Astrocyte (in vitro differentiated cells and primary cell): ENCODE results near the gene KLHL8. TPM values are rescaled to one million over a fixed set of nuclear protein-coding genes. Genes with fewer than 3 reads are reported as not detected.

ENCODE experiments used
- DNase-seq: peaks from one replicate; pipeline ENCODE4 v3.0.0-alpha.2; 2010; ENCODE audit warnings: low read depth
- FAIRE-seq: peaks from 2 replicates; lab custom pipeline; 2011; peaks lifted over from hg19 to GRCh38; lab: Jason Lieb, UNC
- H2AFZ ChIP-seq: 2 replicates; pipeline ENCODE4 v1.6.0; 2012; ENCODE audit warnings: low read depth, low read length, inconsistent platforms
- H3K27ac ChIP-seq: 2 replicates; pipeline ENCODE4 v1.5.1; 2011; ENCODE audit warnings: low read depth, low read length, inconsistent platforms
- H3K27me3 ChIP-seq: 2 replicates; pipeline ENCODE4 v1.6.0; 2011; ENCODE audit warnings: low read length, inconsistent platforms; ENCODE audit not compliant: insufficient read depth
- H3K36me3 ChIP-seq: 2 replicates; pipeline ENCODE4 v1.5.1; 2011; ENCODE audit warnings: low read length, inconsistent platforms; ENCODE audit not compliant: insufficient read depth
- H3K4me1 ChIP-seq: 2 replicates; pipeline ENCODE4 v1.5.1; 2011; ENCODE audit warnings: low read length, inconsistent platforms; ENCODE audit not compliant: insufficient read depth
- H3K4me2 ChIP-seq: 2 replicates; pipeline ENCODE4 v1.6.0; 2012; ENCODE audit warnings: low read length, inconsistent platforms
- H3K4me3 ChIP-seq: 2 replicates; pipeline ENCODE4 v1.5.1; 2011; ENCODE audit warnings: low read depth, mild to moderate bottlenecking, low read length, inconsistent platforms; ENCODE audit not compliant: insufficient read depth
- H3K79me2 ChIP-seq: 2 replicates; pipeline ENCODE4 v1.6.0; 2012; ENCODE audit warnings: mild to moderate bottlenecking, low read length, inconsistent platforms; ENCODE audit not compliant: insufficient read depth
- H3K9ac ChIP-seq: 2 replicates; pipeline ENCODE4 v1.6.0; 2012; ENCODE audit warnings: mild to moderate bottlenecking, low read length, inconsistent platforms
- H3K9me3 ChIP-seq: 2 replicates; pipeline ENCODE4 v1.5.1; 2012; ENCODE audit warnings: low read depth, mild to moderate bottlenecking, low read length, inconsistent platforms; ENCODE audit not compliant: insufficient read depth
- H4K20me1 ChIP-seq: 2 replicates; pipeline ENCODE4 v1.6.0; 2012; ENCODE audit warnings: low read length, inconsistent platforms; ENCODE audit not compliant: insufficient read depth
- H3K27ac Mint-ChIP-seq: one replicate; pipeline ENCODE4 v1.8.0; 2021; ENCODE audit warnings: mild to moderate bottlenecking, mixed read lengths; ENCODE audit not compliant: unreplicated experiment
- H3K27me3 Mint-ChIP-seq: one replicate; pipeline ENCODE4 v1.8.0; 2021; ENCODE audit warnings: low read depth, mixed read lengths; ENCODE audit not compliant: unreplicated experiment
- H3K36me3 Mint-ChIP-seq: one replicate; pipeline ENCODE4 v1.8.0; 2021; ENCODE audit warnings: low read depth, mixed read lengths; ENCODE audit not compliant: unreplicated experiment
- H3K4me1 Mint-ChIP-seq: one replicate; pipeline ENCODE4 v1.8.0; 2021; ENCODE audit warnings: low read depth, mixed read lengths; ENCODE audit not compliant: unreplicated experiment
- H3K4me3 Mint-ChIP-seq: one replicate; pipeline ENCODE4 v1.8.0; 2021; ENCODE audit warnings: mild to moderate bottlenecking, moderate library complexity, mixed read lengths; ENCODE audit not compliant: unreplicated experiment
- H3K9me3 Mint-ChIP-seq: one replicate; pipeline ENCODE4 v1.8.0; 2021; ENCODE audit warnings: mild to moderate bottlenecking, mixed read lengths; ENCODE audit not compliant: unreplicated experiment
- CTCF ChIP-seq: IDR thresholded peaks from 2 replicates; pipeline ENCODE4 v1.5.1; 2011; ENCODE audit warnings: low read depth, mild to moderate bottlenecking, inconsistent platforms, low read length, moderate library complexity; ENCODE audit not compliant: insufficient read depth
- EZH2 ChIP-seq: IDR thresholded peaks from 2 replicates; pipeline ENCODE4 v1.6.1; 2012; ENCODE audit warnings: mild to moderate bottlenecking, low read length, inconsistent platforms; ENCODE audit not compliant: insufficient read depth
- total RNA-seq: library from RNA; stranded (reverse); gene quantifications from 2 replicates; pipeline ENCODE4 v1.2.1, GENCODE V29; 2021

KLHL8 gene
- total RNA-seq, 1 donor from 2014 or later = 11.8 TPM

- H3K9me3 ChIP-seq = no peaks in the 10 kb centered on the region
Measured at GRCh38 chr4:87129681-87130080, 90.7 kb downstream of the KLHL8 start.

GRCh38 chr4:87128006-87128705 is 92.3 kb downstream of the KLHL8 start:
- no peaks in the 10 kb centered on the region for H3K79me2 ChIP-seq
- no peak overlapping the region for H3K4me3 Mint-ChIP-seq
- DNase-seq = no peak
- peaks cover 4% of the 10 kb centered on the region for H4K20me1 ChIP-seq
- H3K9me3 Mint-ChIP-seq = no peaks in the 10 kb centered on the region
- no peak overlapping the region for H3K4me3 ChIP-seq
- H3K4me1 ChIP-seq = no peaks in the 10 kb centered on the region
- no peak overlapping the region for H3K27ac Mint-ChIP-seq
- TF ChIP-seq CTCF (no peak), EZH2 (no peak)
- no peaks in the 10 kb centered on the region for H3K27me3 Mint-ChIP-seq
- H3K4me1 Mint-ChIP-seq = peaks cover 9% of the 10 kb centered on the region
- peaks cover 7% of the 10 kb centered on the region for H3K36me3 ChIP-seq
- no peak overlapping the region for H3K9ac ChIP-seq
- no peak overlapping the region for H2AFZ ChIP-seq
- no peaks in the 10 kb centered on the region for H3K27me3 ChIP-seq
- H3K9me3 ChIP-seq = no peaks in the 10 kb centered on the region
- H3K4me2 ChIP-seq = no peak overlapping the region
- FAIRE-seq = no peak
- no peak overlapping the region for H3K27ac ChIP-seq
- peaks cover 32% of the 10 kb centered on the region for H3K36me3 Mint-ChIP-seq

More at GRCh38 chr4:87129681-87130080, 90.7 kb downstream of the KLHL8 start:
- Histone ChIP-seq H3K27me3 (no peaks in the 10 kb centered on the region), H3K4me2 (no peak overlapping the region), H3K9ac (no peak overlapping the region), H4K20me1 (no peaks in the 10 kb centered on the region), H2AFZ (no peak overlapping the region), H3K79me2 (no peaks in the 10 kb centered on the region), H3K4me3 (no peak overlapping the region), H3K36me3 (peaks cover 7% of the 10 kb centered on the region), H3K27ac (no peak overlapping the region), H3K4me1 (no peaks in the 10 kb centered on the region)
- Mint-ChIP-seq H3K4me3 (no peak overlapping the region), H3K36me3 (peaks cover 41% of the 10 kb centered on the region), H3K27me3 (no peaks in the 10 kb centered on the region), H3K9me3 (no peaks in the 10 kb centered on the region), H3K27ac (no peak overlapping the region), H3K4me1 (peaks cover 9% of the 10 kb centered on the region)
- FAIRE-seq (no peak), DNase-seq (no peak)
- TF ChIP-seq CTCF = no peak

- Mint-ChIP-seq H3K36me3 (peaks cover 25% of the 10 kb centered on the region), H3K9me3 (no peaks in the 10 kb centered on the region), H3K27ac (no peak overlapping the region), H3K27me3 (no peaks in the 10 kb centered on the region), H3K4me1 (peaks cover 19% of the 10 kb centered on the region), H3K4me3 (no peak overlapping the region)
- DNase-seq (no peak), FAIRE-seq (no peak)
- Histone ChIP-seq H3K4me3 (no peak overlapping the region), H3K9ac (no peak overlapping the region), H3K79me2 (peaks cover 4% of the 10 kb centered on the region), H3K9me3 (no peaks in the 10 kb centered on the region), H4K20me1 (peaks cover 4% of the 10 kb centered on the region), H3K4me2 (no peak overlapping the region), H2AFZ (no peak overlapping the region), H3K27ac (no peak overlapping the region), H3K27me3 (no peaks in the 10 kb centered on the region), H3K36me3 (peaks cover 3% of the 10 kb centered on the region), H3K4me1 (no peaks in the 10 kb centered on the region)
- no peak for TF ChIP-seq CTCF
- no peak for TF ChIP-seq EZH2
Measured at GRCh38 chr4:87126056-87126455, 94.4 kb downstream of the KLHL8 start.
